Osteoblast (primary cell): ENCODE data around the gene ARFIP1. TPM values are rescaled to one million over a fixed set of nuclear protein-coding genes. Genes with fewer than 3 reads are reported as not detected.
A peak's percentile ranks its signal among the peaks of the same experiment; 100 is the strongest.

Source experiments
- DNase-seq: peaks from one replicate; pipeline ENCODE4 v3.0.0; 2011; ENCODE audit warnings: low spot score, mixed read lengths; ENCODE audit not compliant: insufficient read length; ENCODE audit errors: missing footprints
- H2AFZ ChIP-seq: 2 replicates; pipeline ENCODE4 v1.6.0; 2011; ENCODE audit warnings: mild to moderate bottlenecking, low read length
- H3K27ac ChIP-seq: 2 replicates; pipeline ENCODE4 v1.5.1; 2011; ENCODE audit warnings: mild to moderate bottlenecking, low read depth, low read length, moderate library complexity
- H3K27me3 ChIP-seq: 2 replicates; pipeline ENCODE4 v1.6.0; 2012; ENCODE audit warnings: mild to moderate bottlenecking, control low read depth, inconsistent platforms, low read length, moderate library complexity; ENCODE audit not compliant: insufficient read depth
- H3K36me3 ChIP-seq: 2 replicates; pipeline ENCODE4 v1.5.1; 2011; ENCODE audit warnings: mild to moderate bottlenecking, low read length, control low read depth, moderate library complexity; ENCODE audit not compliant: insufficient read depth
- H3K4me1 ChIP-seq: 2 replicates; pipeline ENCODE4 v1.5.1; 2011; ENCODE audit warnings: mild to moderate bottlenecking, low read length, control low read depth, moderate library complexity; ENCODE audit not compliant: insufficient read depth
- H3K4me2 ChIP-seq: 2 replicates; pipeline ENCODE4 v1.6.0; 2011; ENCODE audit warnings: mild to moderate bottlenecking, low read length; ENCODE audit not compliant: insufficient read depth
- H3K4me3 ChIP-seq: fragments of 200-600 bp; sonication (generic); 3 replicates; pipeline ENCODE4 v1.5.1; 2012; ENCODE audit warnings: mild to moderate bottlenecking, low read length, inconsistent platforms; ENCODE audit not compliant: insufficient read depth
- H3K79me2 ChIP-seq: 2 replicates; pipeline ENCODE4 v1.6.0; 2012; ENCODE audit warnings: mild to moderate bottlenecking, low read length, control low read depth, inconsistent platforms; ENCODE audit not compliant: insufficient read depth
- H3K9me3 ChIP-seq: 2 replicates; pipeline ENCODE4 v1.5.1; 2011; ENCODE audit warnings: low read depth, low read length, control low read depth
- H4K20me1 ChIP-seq: 2 replicates; pipeline ENCODE4 v1.6.0; 2012; ENCODE audit warnings: mild to moderate bottlenecking, low read length, control low read depth; ENCODE audit not compliant: insufficient read depth
- total RNA-seq: library from RNA; depleted of rRNA; stranded (reverse); fragments of >200 nt; gene quantifications from 2 replicates; pipeline ENCODE4 v1.2.3, GENCODE V29; 2012
- TF ChIP-seq, protein P1 (sequence below): IDR thresholded peaks from 2 replicates; pipeline ENCODE4 v1.5.1; 2011; ENCODE audit warnings: mild to moderate bottlenecking, low read depth, low read length, moderate library complexity; ENCODE audit errors: extremely low read depth

Gene ARFIP1
- total RNA-seq = 38.7 and 42.4 TPM in 2 replicates

- peak within 1 kb of the TSS; percentile 85 for H3K27ac ChIP-seq
- H4K20me1 ChIP-seq = peaks cover 27% of the 10 kb centered on the region
- H3K9me3 ChIP-seq = no peaks in the 10 kb centered on the region
- no peaks in the 10 kb centered on the region for H3K36me3 ChIP-seq
- peak within 1 kb of the TSS; percentile 82 for H3K4me3 ChIP-seq
- H2AFZ ChIP-seq = peak within 1 kb of the TSS; percentile 99
- peaks cover 47% of the 10 kb centered on the region for H3K79me2 ChIP-seq
- TF ChIP-seq, protein P1, sequence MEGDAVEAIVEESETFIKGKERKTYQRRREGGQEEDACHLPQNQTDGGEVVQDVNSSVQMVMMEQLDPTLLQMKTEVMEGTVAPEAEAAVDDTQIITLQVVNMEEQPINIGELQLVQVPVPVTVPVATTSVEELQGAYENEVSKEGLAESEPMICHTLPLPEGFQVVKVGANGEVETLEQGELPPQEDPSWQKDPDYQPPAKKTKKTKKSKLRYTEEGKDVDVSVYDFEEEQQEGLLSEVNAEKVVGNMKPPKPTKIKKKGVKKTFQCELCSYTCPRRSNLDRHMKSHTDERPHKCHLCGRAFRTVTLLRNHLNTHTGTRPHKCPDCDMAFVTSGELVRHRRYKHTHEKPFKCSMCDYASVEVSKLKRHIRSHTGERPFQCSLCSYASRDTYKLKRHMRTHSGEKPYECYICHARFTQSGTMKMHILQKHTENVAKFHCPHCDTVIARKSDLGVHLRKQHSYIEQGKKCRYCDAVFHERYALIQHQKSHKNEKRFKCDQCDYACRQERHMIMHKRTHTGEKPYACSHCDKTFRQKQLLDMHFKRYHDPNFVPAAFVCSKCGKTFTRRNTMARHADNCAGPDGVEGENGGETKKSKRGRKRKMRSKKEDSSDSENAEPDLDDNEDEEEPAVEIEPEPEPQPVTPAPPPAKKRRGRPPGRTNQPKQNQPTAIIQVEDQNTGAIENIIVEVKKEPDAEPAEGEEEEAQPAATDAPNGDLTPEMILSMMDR = no peak
- H3K4me2 ChIP-seq = peak within 1 kb of the TSS; percentile 90
- peaks cover 22% of the 10 kb centered on the region for H3K4me1 ChIP-seq
- peaks cover 16% of the 10 kb centered on the region for H3K27me3 ChIP-seq
- peak; percentile 96 for DNase-seq
Measured at GRCh38 chr4:152779513-152780266, at the start of gene ARFIP1, which contains the start of gene TIGD4. TSS of gene ARFIP1 (plus strand) at chr4:152779954. CDS start at chr4:152829634, 49,680 bp downstream. TSS of gene TIGD4 (minus strand) at chr4:152779730. CDS start at chr4:152771004, 8,726 bp downstream.

DNA sequence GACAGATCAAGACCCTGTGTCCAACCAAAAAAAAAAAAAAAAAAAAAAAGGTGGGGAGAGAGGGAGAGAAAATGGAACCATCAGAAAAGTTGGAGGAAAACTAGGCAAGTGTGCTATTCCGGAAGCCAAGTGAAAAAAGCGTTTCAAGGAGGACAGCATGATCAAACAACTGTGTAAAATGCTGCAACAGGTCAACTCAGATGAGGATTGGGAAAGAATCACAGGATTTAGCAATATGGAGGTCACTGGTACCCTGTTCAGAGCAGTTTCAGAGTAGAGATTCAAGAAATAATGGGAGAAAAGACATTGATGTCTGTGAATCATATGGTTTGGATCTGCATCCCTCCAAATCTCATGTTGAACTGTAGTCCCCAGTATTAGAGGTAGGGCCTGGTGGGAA, 47.8 kb upstream of the ARFIP1 start:
- Histone ChIP-seq H3K36me3 (no peaks in the 10 kb centered on the region), H3K9me3 (no peaks in the 10 kb centered on the region), H3K27ac (no peak overlapping the region), H3K4me3 (no peak overlapping the region), H3K4me1 (no peaks in the 10 kb centered on the region), H2AFZ (no peak overlapping the region), H3K27me3 (peaks cover 12% of the 10 kb centered on the region), H3K4me2 (no peak overlapping the region), H3K79me2 (no peaks in the 10 kb centered on the region), H4K20me1 (no peaks in the 10 kb centered on the region)
- TF ChIP-seq, protein P1 = no peak
- DNase-seq = no peak

DNA sequence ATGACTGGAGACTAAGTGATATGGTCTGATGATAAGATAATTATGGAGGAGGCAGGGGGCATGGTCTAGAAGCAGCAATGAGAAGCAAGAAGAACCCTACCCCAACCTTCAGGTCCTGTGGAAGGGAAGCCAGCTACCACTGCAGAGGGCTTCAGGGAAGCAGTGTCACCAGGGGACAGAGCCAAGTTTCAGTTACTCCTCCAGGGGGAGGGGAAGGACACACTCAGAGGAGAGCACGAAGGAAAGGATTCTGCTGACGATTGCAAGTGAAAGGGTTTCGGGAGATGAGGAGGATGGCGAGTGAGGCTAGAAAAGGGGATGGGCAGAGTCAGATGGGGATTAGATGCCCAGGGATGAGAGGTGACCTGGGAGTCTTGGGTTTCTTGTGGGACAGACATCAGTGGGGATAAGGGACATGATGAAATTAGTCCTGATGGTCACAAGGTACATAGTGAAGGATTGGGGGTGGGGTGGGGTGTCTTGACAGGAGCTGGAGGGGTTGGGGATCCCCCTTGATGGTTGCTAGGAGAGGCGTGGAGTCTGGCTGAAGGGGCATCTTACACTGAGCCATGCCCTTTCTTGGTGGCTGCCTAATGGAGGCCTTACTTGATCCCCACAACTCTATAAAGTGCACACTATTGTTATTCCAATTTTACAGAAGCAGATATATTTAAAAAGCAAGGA, 45.6 kb upstream of the ARFIP1 start:
- TF ChIP-seq, protein P1 = no peak
- Histone ChIP-seq H3K27me3 (peaks cover 4% of the 10 kb centered on the region), H3K36me3 (no peaks in the 10 kb centered on the region), H3K4me3 (no peak overlapping the region), H3K9me3 (no peaks in the 10 kb centered on the region), H3K4me2 (no peak overlapping the region), H3K27ac (no peak overlapping the region), H3K79me2 (no peaks in the 10 kb centered on the region), H3K4me1 (no peaks in the 10 kb centered on the region), H4K20me1 (no peaks in the 10 kb centered on the region), H2AFZ (no peak overlapping the region)
- no peak for DNase-seq

- TF ChIP-seq, protein P1 = no peak
- H3K27ac ChIP-seq = no peak overlapping the region
- H4K20me1 ChIP-seq = no peaks in the 10 kb centered on the region
- no peak for DNase-seq
- H3K4me3 ChIP-seq = no peak overlapping the region
- H3K36me3 ChIP-seq = no peaks in the 10 kb centered on the region
- H3K79me2 ChIP-seq = no peaks in the 10 kb centered on the region
- H3K9me3 ChIP-seq = no peaks in the 10 kb centered on the region
- H3K4me1 ChIP-seq = no peaks in the 10 kb centered on the region
- H2AFZ ChIP-seq = no peak overlapping the region
- peaks cover 4% of the 10 kb centered on the region for H3K27me3 ChIP-seq
- H3K4me2 ChIP-seq = no peak overlapping the region
Measured at GRCh38 chr4:152734699-152735050, 45.1 kb upstream of the ARFIP1 start.
